ENCODE data around the gene CFAP126. TPM values are rescaled to one million over a fixed set of nuclear protein-coding genes. Genes with fewer than 3 reads are reported as not detected.

Gene CFAP126
- total RNA-seq, 1 experiment from 2014 or later = not detected

GRCh38 chr1:161382214-161383019 lies 14.7 kb upstream of the CFAP126 start:
- Histone ChIP-seq H2AFZ (ENCODE audit: low read length) (no peak overlapping the region), H3K27ac (ENCODE audit: insufficient read length, low read depth, low read length) (no peak overlapping the region), H3K79me1 (ENCODE audit: insufficient read depth, low read depth, low read length, poor library complexity, severe bottlenecking) (no peaks in the 10 kb centered on the region), H2BK20ac (ENCODE audit: low read depth, low read length, poor library complexity, severe bottlenecking) (no peak overlapping the region), H3K9ac (ENCODE audit: extremely low read depth, insufficient read length, low read length) (no peak overlapping the region), H3K4me1 (ENCODE audit: insufficient read depth, low read length) (no peaks in the 10 kb centered on the region), H4K5ac (ENCODE audit: insufficient read length, low read depth, low read length) (no peak overlapping the region), H3K18ac (ENCODE audit: insufficient read length, low read depth, low read length) (no peak overlapping the region), H3K56ac (ENCODE audit: insufficient read length, low read depth, low read length) (no peak overlapping the region), H3T11ph (ENCODE audit: low read length) (no peak overlapping the region), H4K8ac (replicated peaks; ENCODE audit: insufficient read length, low read depth, low read length) (no peak overlapping the region), H3K23ac (ENCODE audit: insufficient read length, low read depth, low read length) (no peak overlapping the region), H3K79me2 (ENCODE audit: insufficient read depth, low read length) (no peaks in the 10 kb centered on the region), H3K4ac (ENCODE audit: low read depth, low read length) (no peak overlapping the region), H3K9me3 (ENCODE audit: control insufficient read depth, low read depth, low read length) (no peaks in the 10 kb centered on the region), H3K23me2 (ENCODE audit: insufficient read length, low read depth, low read length, poor library complexity, severe bottlenecking) (no peaks in the 10 kb centered on the region), H2BK120ac (ENCODE audit: low read depth, low read length, poor library complexity, severe bottlenecking) (no peak overlapping the region), H2BK15ac (ENCODE audit: low read depth, low read length) (no peak overlapping the region), H4K20me1 (ENCODE audit: control insufficient read depth, insufficient read depth, insufficient read length) (no peaks in the 10 kb centered on the region), H2BK5ac (ENCODE audit: insufficient read length, low read length) (no peak overlapping the region), H4K91ac (ENCODE audit: insufficient read length, low read depth, low read length) (no peak overlapping the region), H3K27me3 (ENCODE audit: insufficient read depth, low read length) (no peaks in the 10 kb centered on the region), H3K14ac (ENCODE audit: insufficient read depth, low read length) (no peak overlapping the region), H3K4me2 (ENCODE audit: insufficient read depth, insufficient read length, low read length) (no peak overlapping the region), H2BK12ac (ENCODE audit: insufficient read length, low read depth, low read length) (no peak overlapping the region), H2AK5ac (ENCODE audit: insufficient read length, low read length) (no peak overlapping the region)
- DNase-seq = no peak
- no peak overlapping the region for H3K4me3 Mint-ChIP-seq
- H3K9me3 Mint-ChIP-seq = no peaks in the 10 kb centered on the region
- H3K36me3 Mint-ChIP-seq (ENCODE audit: insufficient read depth in 1 of 3, low read depth in 3 of 3) = no peaks in the 10 kb centered on the region
- TF ChIP-seq CTCF (conservative IDR thresholded peaks at IDR 0.05) = peak; percentile 79
- H3K4me1 Mint-ChIP-seq = peaks cover 7 to 12% of the 10 kb centered on the region in 2 experiments; a peak in 3 of 4 replicates
- H3K27ac Mint-ChIP-seq = no peak overlapping the region
- no peaks in the 10 kb centered on the region for H3K27me3 Mint-ChIP-seq (ENCODE audit: low read depth)
- WGBS (ENCODE audit: extremely low coverage, insufficient read length, low lambda C conversion rate) = no CpG with 5 or more reads among the region's 4 CpGs

Measured in H9 (cell line).